Measurements from ENCODE around the gene NF2.

NF2 gene

GRCh38 chr22:29695129-29695926, 91.9 kb downstream of the NF2 start:
- Histone ChIP-seq H3K27ac (ENCODE audit: low read length) (no peak overlapping the region), H3K4me1 (ENCODE audit: control insufficient read depth, low read depth, low read length) (peaks cover 19% of the 10 kb centered on the region), H3K9ac (ENCODE audit: low read length) (no peak overlapping the region), H3K9me3 (ENCODE audit: control insufficient read depth, low read depth, low read length) (no peaks in the 10 kb centered on the region), H3K4me3 (ENCODE audit: low read length) (no peak overlapping the region), H3K36me3 (ENCODE audit: control insufficient read depth, low read depth, low read length) (no peaks in the 10 kb centered on the region), H3K27me3 (ENCODE audit: control insufficient read depth, insufficient read depth, low read length) (peaks cover 7% of the 10 kb centered on the region)

GRCh38 chr22:29697853-29698598, 94.6 kb downstream of the NF2 start:
- Histone ChIP-seq H3K36me3 (ENCODE audit: control insufficient read depth, low read depth, low read length) (no peaks in the 10 kb centered on the region), H3K4me3 (ENCODE audit: low read length) (no peak overlapping the region), H3K9ac (ENCODE audit: low read length) (no peak overlapping the region), H3K27me3 (ENCODE audit: control insufficient read depth, insufficient read depth, low read length) (peaks cover 34% of the 10 kb centered on the region), H3K27ac (ENCODE audit: low read length) (no peak overlapping the region), H3K9me3 (ENCODE audit: control insufficient read depth, low read depth, low read length) (no peaks in the 10 kb centered on the region), H3K4me1 (ENCODE audit: control insufficient read depth, low read depth, low read length) (peaks cover 28% of the 10 kb centered on the region)

GRCh38 chr22:29700206-29700899, 96.9 kb downstream of the NF2 start:
- no peak overlapping the region for H3K27ac ChIP-seq (ENCODE audit: low read length)
- H3K9ac ChIP-seq (ENCODE audit: low read length), result no peak overlapping the region
- no peaks in the 10 kb centered on the region for H3K36me3 ChIP-seq (ENCODE audit: control insufficient read depth, low read depth, low read length)
- peaks cover 44% of the 10 kb centered on the region for H3K4me1 ChIP-seq (ENCODE audit: control insufficient read depth, low read depth, low read length)
- no peak overlapping the region for H3K4me3 ChIP-seq (ENCODE audit: low read length)
- H3K9me3 ChIP-seq (ENCODE audit: control insufficient read depth, low read depth, low read length), result no peaks in the 10 kb centered on the region
- H3K27me3 ChIP-seq (ENCODE audit: control insufficient read depth, insufficient read depth, low read length), result peaks cover 53% of the 10 kb centered on the region

- Histone ChIP-seq H3K4me3 (ENCODE audit: low read length) (no peak overlapping the region), H3K9ac (ENCODE audit: low read length) (no peak overlapping the region), H3K9me3 (ENCODE audit: control insufficient read depth, low read depth, low read length) (no peaks in the 10 kb centered on the region), H3K27me3 (ENCODE audit: control insufficient read depth, insufficient read depth, low read length) (peaks cover 58% of the 10 kb centered on the region), H3K36me3 (ENCODE audit: control insufficient read depth, low read depth, low read length) (no peaks in the 10 kb centered on the region), H3K27ac (ENCODE audit: low read length) (no peak overlapping the region), H3K4me1 (ENCODE audit: control insufficient read depth, low read depth, low read length) (peaks cover 49% of the 10 kb centered on the region)
These were observed 97.4 kb downstream of the NF2 start for GRCh38 chr22:29700900-29701154.

GRCh38 chr22:29701155-29701999, 97.9 kb downstream of the NF2 start:
- Histone ChIP-seq H3K4me3 (ENCODE audit: low read length) (no peak overlapping the region), H3K36me3 (ENCODE audit: control insufficient read depth, low read depth, low read length) (no peaks in the 10 kb centered on the region), H3K4me1 (ENCODE audit: control insufficient read depth, low read depth, low read length) (peaks cover 49% of the 10 kb centered on the region), H3K9me3 (ENCODE audit: control insufficient read depth, low read depth, low read length) (no peaks in the 10 kb centered on the region), H3K27me3 (ENCODE audit: control insufficient read depth, insufficient read depth, low read length) (peaks cover 64% of the 10 kb centered on the region), H3K27ac (ENCODE audit: low read length) (no peak overlapping the region), H3K9ac (ENCODE audit: low read length) (no peak overlapping the region)

GRCh38 chr22:29702000-29702930, 98.8 kb downstream of the NF2 start:
- H3K27ac ChIP-seq (ENCODE audit: low read length), result no peak overlapping the region
- no peaks in the 10 kb centered on the region for H3K9me3 ChIP-seq (ENCODE audit: control insufficient read depth, low read depth, low read length)
- H3K9ac ChIP-seq (ENCODE audit: low read length), result no peak overlapping the region
- H3K36me3 ChIP-seq (ENCODE audit: control insufficient read depth, low read depth, low read length), result no peaks in the 10 kb centered on the region
- peaks cover 64% of the 10 kb centered on the region for H3K27me3 ChIP-seq (ENCODE audit: control insufficient read depth, insufficient read depth, low read length)
- peak overlapping the region; percentile 43 for H3K4me3 ChIP-seq (ENCODE audit: low read length)
- peaks cover 49% of the 10 kb centered on the region for H3K4me1 ChIP-seq (ENCODE audit: control insufficient read depth, low read depth, low read length)

- H3K4me1 ChIP-seq (ENCODE audit: control insufficient read depth, low read depth, low read length), result peaks cover 49% of the 10 kb centered on the region
- no peaks in the 10 kb centered on the region for H3K9me3 ChIP-seq (ENCODE audit: control insufficient read depth, low read depth, low read length)
- H3K36me3 ChIP-seq (ENCODE audit: control insufficient read depth, low read depth, low read length), result no peaks in the 10 kb centered on the region
- H3K27ac ChIP-seq (ENCODE audit: low read length), result no peak overlapping the region
- peak overlapping the region; percentile 43 for H3K4me3 ChIP-seq (ENCODE audit: low read length)
- no peak overlapping the region for H3K9ac ChIP-seq (ENCODE audit: low read length)
- H3K27me3 ChIP-seq (ENCODE audit: control insufficient read depth, insufficient read depth, low read length), result peaks cover 64% of the 10 kb centered on the region
These were observed 99.6 kb downstream of the NF2 start for GRCh38 chr22:29702931-29703501.

GRCh38 chr22:29703569-29704195, 100.2 kb downstream of the NF2 start:
- Histone ChIP-seq H3K4me1 (ENCODE audit: control insufficient read depth, low read depth, low read length) (peaks cover 49% of the 10 kb centered on the region), H3K9me3 (ENCODE audit: control insufficient read depth, low read depth, low read length) (no peaks in the 10 kb centered on the region), H3K27ac (ENCODE audit: low read length) (no peak overlapping the region), H3K9ac (ENCODE audit: low read length) (no peak overlapping the region), H3K27me3 (ENCODE audit: control insufficient read depth, insufficient read depth, low read length) (peaks cover 64% of the 10 kb centered on the region), H3K4me3 (ENCODE audit: low read length) (peak overlapping the region; percentile 43), H3K36me3 (ENCODE audit: control insufficient read depth, low read depth, low read length) (no peaks in the 10 kb centered on the region)

GRCh38 chr22:29704528-29705285, 101.3 kb downstream of the NF2 start:
- H3K4me1 ChIP-seq (ENCODE audit: control insufficient read depth, low read depth, low read length), result peaks cover 49% of the 10 kb centered on the region
- H3K4me3 ChIP-seq (ENCODE audit: low read length), result no peak overlapping the region
- H3K27me3 ChIP-seq (ENCODE audit: control insufficient read depth, insufficient read depth, low read length), result peaks cover 63% of the 10 kb centered on the region
- no peak overlapping the region for H3K9ac ChIP-seq (ENCODE audit: low read length)
- H3K9me3 ChIP-seq (ENCODE audit: control insufficient read depth, low read depth, low read length), result no peaks in the 10 kb centered on the region
- H3K27ac ChIP-seq (ENCODE audit: low read length), result no peak overlapping the region
- H3K36me3 ChIP-seq (ENCODE audit: control insufficient read depth, low read depth, low read length), result no peaks in the 10 kb centered on the region

Data from iPS-18a (cell line).